AG04450 (cell line): ENCODE results near the gene RPL19. TPM values are rescaled to one million over a fixed set of nuclear protein-coding genes. Genes with fewer than 3 reads are reported as not detected.

ENCODE experiments used
- CTCF ChIA-PET: fragments of 300-600, 350-600 bp; formaldehyde crosslinking; extraction: SDS; loops from one replicate; lab custom pipeline; 2022; ENCODE audit warnings: antibody characterized with exemption, inconsistent platforms; lab: Charles Lee
- POLR2A ChIA-PET: fragments of 350-600 bp; formaldehyde crosslinking; extraction: SDS; loops from one replicate; lab custom pipeline; 2021; ENCODE audit warnings: antibody characterized with exemption, inconsistent platforms; lab: Yijun Ruan, JAX
- DNase-seq: peaks from one replicate; pipeline ENCODE4 v3.0.0-alpha.2; 2011; ENCODE audit warnings: low read depth, low spot score
- H3K27ac ChIP-seq: one replicate; pipeline ENCODE4 v1.5.1; 2012; ENCODE audit warnings: low read depth, low read length, control low read depth
- H3K27me3 ChIP-seq: one replicate; pipeline ENCODE4 v1.6.0; 2012; ENCODE audit warnings: low read length; ENCODE audit not compliant: control insufficient read depth, insufficient read depth
- H3K4me3 ChIP-seq: 2 replicates; pipeline ENCODE4 v1.5.1; 2011; ENCODE audit warnings: mild to moderate bottlenecking, low read depth, low read length, control low read depth
- H3K9me3 ChIP-seq: 2 replicates; pipeline ENCODE4 v1.5.1; 2012; ENCODE audit warnings: low read length; ENCODE audit not compliant: control insufficient read depth, insufficient read depth
- CTCF ChIP-seq: IDR thresholded peaks from 2 replicates; pipeline ENCODE4 v1.5.1; 2011; ENCODE audit warnings: low read depth, low read length, control low read depth, inconsistent platforms
- polyA plus RNA-seq: library from polyadenylated mRNA; depleted of rRNA; stranded (reverse); fragments of >200 nt; gene quantifications from 2 replicates; pipeline ENCODE4 v1.2.3, GENCODE V29; 2011

RPL19 gene
- polyA plus RNA-seq, 1 experiment = 1,791 TPM

- Histone ChIP-seq H3K27me3 (no peaks in the 10 kb centered on the region), H3K4me3 (no peak overlapping the region), H3K27ac (no peak overlapping the region), H3K9me3 (no peaks in the 10 kb centered on the region; the same call in 1 of the 2 replicates)
- no peak for DNase-seq
- POLR2A ChIA-PET = no interaction called here
- TF ChIP-seq CTCF = no peak
- CTCF ChIA-PET = interaction anchor here (1.4 kb wide), 1 partner anchor 39 kb away, joined by 3 read pairs; no protein-coding TSS in a partner anchor
These were observed 4.2 kb downstream of the RPL19 start for GRCh38 chr17:39204245-39204644.

- Histone ChIP-seq H3K4me3 (no peak overlapping the region), H3K9me3 (no peaks in the 10 kb centered on the region; the same call in 1 of the 2 replicates), H3K27me3 (no peaks in the 10 kb centered on the region), H3K27ac (no peak overlapping the region)
- POLR2A ChIA-PET = interaction anchor here (0.8 kb wide), 1 partner anchor 34 kb away, joined by 5 read pairs; no protein-coding TSS in a partner anchor
- no peak for DNase-seq
- CTCF ChIA-PET = interaction anchor here (1.2 to 1.9 kb wide), 3 partner anchors 33 to 418 kb away, joined by 3 to 5 read pairs (median 5); no protein-coding TSS in a partner anchor
- TF ChIP-seq CTCF = no peak
These were observed 5.0 kb downstream of the RPL19 start for GRCh38 chr17:39205112-39205526.

- DNase-seq = no peak
- CTCF ChIA-PET = interaction anchor here (0.6 to 2.5 kb wide), 4 partner anchors 23 to 152 kb away, joined by 3 to 23 read pairs (median 4); no protein-coding TSS in a partner anchor
These were observed 8.1 kb downstream of the RPL19 start for GRCh38 chr17:39208136-39208535.

GRCh38 chr17:39208893-39209292, 8.8 kb downstream of the RPL19 start:
- Histone ChIP-seq H3K4me3 (no peak overlapping the region), H3K27ac (peak overlapping the region; percentile 11), H3K27me3 (no peaks in the 10 kb centered on the region), H3K9me3 (no peaks in the 10 kb centered on the region)
- CTCF ChIA-PET = interaction anchor here (1.0 to 2.5 kb wide), 5 partner anchors 23 to 55 kb away, joined by 3 to 23 read pairs (median 4); no protein-coding TSS in a partner anchor
- DNase-seq = no peak
- TF ChIP-seq CTCF = no peak
- POLR2A ChIA-PET = interaction anchor here (1.4 kb wide), 2 partner anchors 9 to 36 kb away, joined by 5 to 17 read pairs; partner anchors contain the start of gene RPL19

More at GRCh38 chr17:39208136-39208535, 8.1 kb downstream of the RPL19 start:
- no peaks in the 10 kb centered on the region for H3K9me3 ChIP-seq
- no peak overlapping the region for H3K27ac ChIP-seq
- H3K27me3 ChIP-seq = no peaks in the 10 kb centered on the region
- POLR2A ChIA-PET = no interaction called here
- no peak overlapping the region for H3K4me3 ChIP-seq
- TF ChIP-seq CTCF = no peak
